ENCODE measurements around the gene FNDC10.
"Not testable (repeated sequence)": the region's sequence is repeated elsewhere in the genome, so short reads cannot be mapped to it uniquely, and the experiment has no call there.

Gene FNDC10

GRCh38 chr1:1564268-1564667, 35.7 kb downstream of the FNDC10 start:
- no peak for DNase-seq

DNA sequence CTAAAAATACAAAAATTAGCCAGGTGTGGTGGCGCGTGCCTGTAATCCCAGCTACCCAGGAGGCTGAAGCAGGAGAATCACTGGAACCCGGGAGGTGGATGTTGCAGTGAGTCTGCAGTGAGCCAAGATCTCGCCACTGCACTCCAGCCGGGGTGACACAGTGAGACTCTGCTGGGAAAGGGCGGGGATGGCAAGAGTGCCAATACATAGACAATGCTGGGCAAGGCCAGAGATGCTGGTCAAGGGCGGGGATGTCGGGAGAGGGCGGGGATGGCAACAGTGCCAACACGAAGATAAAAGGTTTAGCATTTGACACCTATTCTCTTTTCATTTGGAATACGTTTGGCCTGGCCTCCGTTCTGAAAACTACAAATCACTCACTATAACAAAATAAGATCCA, 36.2 kb downstream of the FNDC10 start:
- no peak for DNase-seq

- peak; percentile 53 for DNase-seq
These were observed 37.3 kb downstream of the FNDC10 start for GRCh38 chr1:1562556-1563195.

GRCh38 chr1:1561801-1562470, 38.0 kb downstream of the FNDC10 start:
- DNase-seq: peak; percentile 50

DNA sequence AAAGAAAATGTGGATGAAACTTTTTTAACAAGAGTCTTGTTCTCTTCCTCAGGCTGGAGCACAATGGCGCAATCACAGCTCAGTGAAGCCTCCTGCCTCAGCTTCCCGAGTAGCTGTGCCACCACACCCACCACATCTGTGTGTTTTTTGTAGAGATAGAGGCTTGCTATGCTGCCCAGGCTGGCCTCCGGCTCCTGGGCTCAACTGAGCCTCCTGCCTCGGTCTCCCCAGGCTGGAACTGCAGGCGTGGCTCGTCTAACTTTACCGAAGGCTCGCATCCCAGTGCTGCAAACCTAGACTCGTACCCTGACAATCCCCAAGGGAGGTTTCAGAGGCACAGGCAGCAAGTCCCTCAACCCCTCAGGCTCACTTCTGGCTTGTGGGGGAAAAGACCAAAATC, 39.8 kb downstream of the FNDC10 start:
- DNase-seq: no peak

- DNase-seq: no peak
These were observed 40.9 kb downstream of the FNDC10 start for GRCh38 chr1:1559066-1559465.

- DNase-seq: no peak
These were observed 41.3 kb downstream of the FNDC10 start for GRCh38 chr1:1558591-1558990.

GRCh38 chr1:1557688-1558087, 42.2 kb downstream of the FNDC10 start:
- DNase-seq: not testable (repeated sequence)

DNA sequence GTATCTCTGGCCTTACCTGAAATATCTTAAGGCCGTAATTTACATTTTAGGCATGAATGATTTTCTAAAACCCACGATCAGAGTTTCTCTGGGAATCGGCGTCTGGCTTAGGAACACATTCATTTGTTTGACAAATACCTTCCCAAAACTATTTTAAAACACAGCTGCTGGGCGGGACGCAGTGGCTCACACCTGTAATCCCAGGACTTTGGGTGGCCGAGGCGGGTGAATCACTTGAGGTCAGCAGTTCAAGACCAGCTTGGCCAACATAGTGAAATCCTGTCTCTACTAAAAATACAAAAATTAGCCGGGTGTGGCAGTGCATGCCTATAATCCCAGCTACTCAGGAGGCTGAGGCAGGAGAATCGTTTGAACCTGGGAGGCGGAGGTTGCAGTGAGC, 43.0 kb downstream of the FNDC10 start:
- not testable (repeated sequence) for DNase-seq

DNA sequence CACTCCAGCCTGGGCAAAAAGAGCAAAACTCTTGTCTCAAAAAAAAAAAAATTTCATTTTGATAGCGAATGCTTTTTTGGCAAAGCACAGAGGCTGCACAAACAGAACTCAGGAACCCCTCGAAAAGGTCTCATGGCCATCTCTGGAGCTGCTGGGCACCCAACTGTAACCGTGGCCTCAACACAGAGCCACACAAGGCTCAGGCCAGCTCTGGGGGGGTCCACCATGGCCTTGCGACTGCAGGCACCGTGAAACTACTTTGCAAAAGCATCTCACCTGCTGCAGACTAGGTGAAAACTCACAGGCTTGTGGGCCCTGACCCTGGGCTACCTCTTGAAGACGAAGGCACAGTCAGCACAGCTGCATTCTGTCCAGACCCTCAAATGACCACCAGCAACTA, 43.4 kb downstream of the FNDC10 start:
- no peak for DNase-seq

GRCh38 chr1:1554926-1555915, 44.7 kb downstream of the FNDC10 start:
- peak; percentile 50 for DNase-seq

DNA sequence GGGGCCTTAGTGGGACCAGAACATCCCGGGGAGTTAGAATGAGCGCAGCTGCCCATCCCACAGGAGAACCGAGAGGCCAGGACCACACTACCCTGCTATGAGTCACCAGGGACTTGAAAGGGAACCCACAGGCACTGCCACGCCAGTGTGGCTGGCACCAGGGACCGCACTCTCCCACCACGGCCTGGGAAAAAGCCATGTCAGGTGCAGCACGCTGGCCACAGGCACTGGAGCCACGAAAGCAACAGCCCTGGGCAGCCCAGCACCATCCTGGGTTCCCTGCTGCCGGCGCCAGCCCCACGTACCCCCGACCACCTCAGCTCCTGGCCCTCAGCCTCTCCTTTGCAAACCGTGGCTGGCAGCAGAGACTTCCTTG, 45.4 kb downstream of the FNDC10 start:
- DNase-seq: no peak

DNA sequence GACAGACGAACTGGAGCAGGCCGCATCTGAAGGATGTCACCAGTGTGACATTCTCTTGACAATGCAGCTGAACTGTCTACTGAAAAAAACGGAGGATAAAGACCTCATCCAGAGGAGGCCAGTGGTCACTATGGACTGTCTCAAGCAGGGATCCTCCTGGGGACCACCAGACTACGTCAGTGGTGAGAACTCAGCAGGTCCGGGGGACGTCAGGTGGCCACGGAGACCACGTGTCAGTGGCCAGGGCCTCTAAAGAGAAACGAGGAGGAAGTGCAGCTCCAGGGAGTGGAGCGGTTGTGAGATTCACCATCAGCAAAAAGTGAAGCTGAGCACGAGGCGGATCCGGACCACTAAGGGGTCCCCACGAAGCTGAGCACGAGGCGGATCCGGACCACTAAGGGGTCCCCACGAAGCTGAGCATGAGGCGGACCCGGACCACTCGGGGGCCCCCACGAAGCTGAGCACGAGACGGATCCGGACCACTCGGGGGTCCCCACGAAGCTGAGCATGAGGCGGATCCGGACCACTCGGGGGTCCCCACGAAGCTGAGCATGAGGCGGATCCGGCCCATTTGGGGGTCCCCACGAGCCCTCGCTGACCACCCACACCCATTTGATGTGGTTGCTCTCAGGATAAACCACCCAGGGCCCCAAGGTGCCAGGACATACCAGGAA, 46.0 kb downstream of the FNDC10 start:
- no peak for DNase-seq

DNA sequence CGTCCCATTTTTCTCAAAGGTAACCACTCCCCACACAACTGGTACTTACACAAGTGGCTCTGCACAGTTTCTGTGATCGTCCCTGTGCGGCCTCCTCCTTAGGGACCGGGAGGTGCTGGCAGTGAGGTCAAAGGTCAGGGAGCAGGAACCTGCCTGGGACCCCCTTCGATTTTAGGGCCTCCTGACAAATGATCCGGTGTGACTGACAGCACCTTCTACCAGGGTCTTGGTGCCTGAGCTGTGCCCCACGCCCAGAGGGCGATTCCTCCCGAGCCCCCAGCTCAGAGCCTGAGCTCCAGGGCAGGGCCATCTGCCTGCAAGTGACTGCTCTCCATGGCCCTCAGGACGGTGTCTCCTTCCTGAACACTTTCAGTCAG, 47.7 kb downstream of the FNDC10 start:
- no peak for DNase-seq

GRCh38 chr1:1551524-1552262, 48.2 kb downstream of the FNDC10 start:
- DNase-seq: no peak

- no peak for DNase-seq
These were observed 49.1 kb downstream of the FNDC10 start for GRCh38 chr1:1550591-1551432.

DNA sequence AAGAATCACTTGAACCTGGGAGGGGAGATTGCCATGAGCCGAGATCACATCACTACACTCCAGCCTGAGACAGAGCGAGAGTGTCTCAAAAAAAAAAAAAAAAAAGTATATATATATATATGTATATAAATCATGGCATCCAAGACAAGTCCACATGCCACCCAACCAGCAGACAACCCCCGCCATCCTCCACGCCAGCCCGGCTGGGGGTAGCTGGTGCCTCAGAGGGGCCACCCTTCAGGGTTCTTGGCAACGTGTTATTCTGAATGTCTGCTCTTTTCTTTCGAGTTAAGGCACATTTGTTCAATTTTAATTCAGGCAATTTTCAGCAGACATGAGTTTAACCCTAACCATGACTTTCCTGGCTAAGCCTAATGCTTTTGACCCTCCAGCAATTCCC, 49.8 kb downstream of the FNDC10 start:
- no peak for DNase-seq

- no peak for DNase-seq
These were observed 51.3 kb downstream of the FNDC10 start for GRCh38 chr1:1548591-1548990.

Data from activated CD8-positive, alpha-beta memory T cell treated with anti-CD3 and anti-CD28 coated beads, Interleukin-2, amount 50 U/mL, for 48 hours (primary cell).